GM12873 (cell line): ENCODE results near the gene CGB3.

Experiments
- TF ChIP-seq, protein P1 (sequence below): IDR thresholded peaks from 2 replicates; pipeline ENCODE4 v1.5.1; 2012; ENCODE audit warnings: low read depth, mild to moderate bottlenecking, moderate library complexity, low read length, control low read depth; ENCODE audit not compliant: insufficient read depth; ENCODE audit errors: missing control alignments

Gene CGB3

DNA sequence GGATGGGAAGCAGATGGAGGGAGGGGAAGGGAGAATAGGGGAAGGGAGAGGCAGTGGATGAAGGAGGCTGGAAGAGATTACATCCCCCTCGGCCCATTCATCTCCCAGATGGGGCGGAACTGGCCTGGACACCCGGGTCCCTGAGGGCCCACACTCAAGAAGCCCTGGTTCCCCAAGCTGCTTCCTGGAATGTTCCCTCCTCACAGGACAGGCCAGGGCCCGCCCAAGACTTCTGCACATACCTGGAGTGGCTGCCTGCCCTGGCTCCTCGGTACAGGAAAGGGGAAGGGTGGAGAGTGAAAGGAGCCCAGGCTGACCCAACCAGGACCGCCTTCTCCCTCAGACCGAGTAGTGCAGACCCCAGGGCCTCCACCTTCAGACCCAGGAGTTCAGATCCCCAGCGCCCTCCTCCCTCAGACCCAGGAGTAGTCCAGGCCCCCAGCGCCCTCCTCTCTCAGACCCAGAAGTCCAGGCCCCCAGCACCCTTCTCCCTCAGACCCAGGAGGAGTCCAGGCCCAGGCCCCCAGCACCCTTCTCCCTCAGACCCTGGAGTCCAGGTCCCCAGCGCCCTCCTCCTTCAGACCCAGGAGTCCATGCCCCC is 40.0 kb upstream of the CGB3 start:
- TF ChIP-seq, protein P1, sequence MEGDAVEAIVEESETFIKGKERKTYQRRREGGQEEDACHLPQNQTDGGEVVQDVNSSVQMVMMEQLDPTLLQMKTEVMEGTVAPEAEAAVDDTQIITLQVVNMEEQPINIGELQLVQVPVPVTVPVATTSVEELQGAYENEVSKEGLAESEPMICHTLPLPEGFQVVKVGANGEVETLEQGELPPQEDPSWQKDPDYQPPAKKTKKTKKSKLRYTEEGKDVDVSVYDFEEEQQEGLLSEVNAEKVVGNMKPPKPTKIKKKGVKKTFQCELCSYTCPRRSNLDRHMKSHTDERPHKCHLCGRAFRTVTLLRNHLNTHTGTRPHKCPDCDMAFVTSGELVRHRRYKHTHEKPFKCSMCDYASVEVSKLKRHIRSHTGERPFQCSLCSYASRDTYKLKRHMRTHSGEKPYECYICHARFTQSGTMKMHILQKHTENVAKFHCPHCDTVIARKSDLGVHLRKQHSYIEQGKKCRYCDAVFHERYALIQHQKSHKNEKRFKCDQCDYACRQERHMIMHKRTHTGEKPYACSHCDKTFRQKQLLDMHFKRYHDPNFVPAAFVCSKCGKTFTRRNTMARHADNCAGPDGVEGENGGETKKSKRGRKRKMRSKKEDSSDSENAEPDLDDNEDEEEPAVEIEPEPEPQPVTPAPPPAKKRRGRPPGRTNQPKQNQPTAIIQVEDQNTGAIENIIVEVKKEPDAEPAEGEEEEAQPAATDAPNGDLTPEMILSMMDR = no peak

DNA sequence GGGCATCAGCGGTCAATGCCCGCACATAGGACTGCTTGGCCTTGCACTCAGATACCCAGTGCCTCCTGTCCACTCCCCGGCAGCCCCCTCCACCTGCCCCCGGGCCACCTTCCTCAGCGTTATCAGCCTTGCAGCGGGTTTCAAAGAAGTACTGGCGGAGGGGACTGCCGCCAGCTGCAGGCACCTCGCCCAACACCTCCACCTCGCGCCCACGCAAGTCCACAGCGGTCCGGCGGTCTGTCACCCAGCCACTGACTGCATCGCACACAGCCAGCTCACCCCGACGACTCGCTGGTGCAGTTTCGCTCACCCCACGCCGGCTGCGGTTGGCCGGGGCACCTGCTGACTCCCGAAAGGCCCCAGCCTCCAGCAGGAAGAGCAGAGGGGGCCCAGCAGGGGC is 37.3 kb upstream of the CGB3 start:
- TF ChIP-seq, protein P1 = no peak

DNA sequence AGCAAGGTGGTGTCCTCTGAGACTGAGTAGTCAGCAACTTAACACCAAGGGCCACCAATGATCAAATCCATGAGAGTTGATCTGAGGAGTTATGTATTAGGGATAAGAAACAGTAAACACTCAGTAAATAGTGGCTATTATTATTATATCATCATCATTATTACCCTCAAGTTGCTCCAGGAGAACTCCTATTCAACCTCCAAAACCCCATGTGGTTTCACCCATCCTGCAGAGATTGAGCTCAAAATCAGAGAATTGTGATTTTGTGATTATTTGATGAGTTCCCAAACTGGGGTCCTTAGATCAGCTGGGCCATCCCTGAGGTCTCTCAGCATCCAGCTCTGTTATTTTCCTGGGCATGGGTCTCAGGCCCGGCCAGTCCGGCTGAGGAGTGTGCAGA is 36.9 kb upstream of the CGB3 start:
- TF ChIP-seq, protein P1 = no peak

GRCh38 chr19:49059053-49059452 is 34.9 kb upstream of the CGB3 start:
- TF ChIP-seq, protein P1 = no peak

GRCh38 chr19:49058562-49058961 is 34.4 kb upstream of the CGB3 start:
- TF ChIP-seq, protein P1 = no peak

- TF ChIP-seq, protein P1 = no peak
Measured at GRCh38 chr19:49057636-49058234, 33.6 kb upstream of the CGB3 start, which contains the start of gene CGB7. Gene CGB7 (minus strand): TSS chr19:49057749. CDS start chr19:49055375, 2,374 bp downstream.

- TF ChIP-seq, protein P1 = peak; percentile 13
Measured at GRCh38 chr19:49056101-49056901, 32.2 kb upstream of the CGB3 start.
